AG04449 (cell line): ENCODE data around the gene GHDC.
A peak's percentile ranks its signal among the peaks of the same experiment; 100 is the strongest.

Experiments used
- CTCF ChIA-PET: fragments of 350-600 bp; formaldehyde crosslinking; extraction: SDS; loops from one replicate; lab custom pipeline; 2021; ENCODE audit warnings: antibody characterized with exemption; lab: Yijun Ruan, JAX
- POLR2A ChIA-PET: fragments of 400-600, 350-600 bp; formaldehyde crosslinking; extraction: SDS; loops from one replicate; lab custom pipeline; 2020; ENCODE audit warnings: antibody characterized with exemption, inconsistent platforms; lab: Yijun Ruan, JAX
- DNase-seq: peaks from one replicate; pipeline ENCODE4 v3.0.0-alpha.2; 2010; ENCODE audit warnings: low read depth, low spot score
- H3K4me3 ChIP-seq: 2 replicates; pipeline ENCODE4 v1.5.1; 2011; ENCODE audit warnings: low read depth, mild to moderate bottlenecking, control low read depth, low read length
- TF ChIP-seq, protein P1 (sequence below): IDR thresholded peaks from one replicate; pipeline ENCODE4 v1.5.1; 2011; ENCODE audit warnings: mild to moderate bottlenecking, moderate library complexity, low read length, control low read depth, inconsistent platforms; ENCODE audit not compliant: insufficient read depth; ENCODE audit errors: missing control alignments

The GHDC gene

GRCh38 chr17:42184713-42185620 is 9.3 kb downstream of the GHDC start, which contains the start of gene HCRT:
HCRT (minus strand) TSS chr17:42185452; CDS start chr17:42185365, 87 bp downstream.
- peak within 1 kb of the TSS; percentile 48 for H3K4me3 ChIP-seq
- no peak for DNase-seq
- ChIA-PET POLR2A (no interaction called here), CTCF (interaction anchor here (0.6 to 4.3 kb wide), 17 partner anchors 10 to 351 kb away, joined by 3 to 44 read pairs (median 4); partner anchors contain the start of genes GHDC, NAGLU and NKIRAS2)
- TF ChIP-seq, protein P1, sequence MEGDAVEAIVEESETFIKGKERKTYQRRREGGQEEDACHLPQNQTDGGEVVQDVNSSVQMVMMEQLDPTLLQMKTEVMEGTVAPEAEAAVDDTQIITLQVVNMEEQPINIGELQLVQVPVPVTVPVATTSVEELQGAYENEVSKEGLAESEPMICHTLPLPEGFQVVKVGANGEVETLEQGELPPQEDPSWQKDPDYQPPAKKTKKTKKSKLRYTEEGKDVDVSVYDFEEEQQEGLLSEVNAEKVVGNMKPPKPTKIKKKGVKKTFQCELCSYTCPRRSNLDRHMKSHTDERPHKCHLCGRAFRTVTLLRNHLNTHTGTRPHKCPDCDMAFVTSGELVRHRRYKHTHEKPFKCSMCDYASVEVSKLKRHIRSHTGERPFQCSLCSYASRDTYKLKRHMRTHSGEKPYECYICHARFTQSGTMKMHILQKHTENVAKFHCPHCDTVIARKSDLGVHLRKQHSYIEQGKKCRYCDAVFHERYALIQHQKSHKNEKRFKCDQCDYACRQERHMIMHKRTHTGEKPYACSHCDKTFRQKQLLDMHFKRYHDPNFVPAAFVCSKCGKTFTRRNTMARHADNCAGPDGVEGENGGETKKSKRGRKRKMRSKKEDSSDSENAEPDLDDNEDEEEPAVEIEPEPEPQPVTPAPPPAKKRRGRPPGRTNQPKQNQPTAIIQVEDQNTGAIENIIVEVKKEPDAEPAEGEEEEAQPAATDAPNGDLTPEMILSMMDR, result no peak

GRCh38 chr17:42183741-42184711 is 10.3 kb downstream of the GHDC start:
- TF ChIP-seq, protein P1, result peak; percentile 82
- ChIA-PET CTCF (interaction anchor here (0.6 to 4.3 kb wide), 19 partner anchors 11 to 352 kb away, joined by 3 to 44 read pairs (median 4); partner anchors contain the start of genes GHDC and NAGLU), POLR2A (no interaction called here)
- DNase-seq, result no peak
- peak overlapping the region; percentile 63 for H3K4me3 ChIP-seq

DNA sequence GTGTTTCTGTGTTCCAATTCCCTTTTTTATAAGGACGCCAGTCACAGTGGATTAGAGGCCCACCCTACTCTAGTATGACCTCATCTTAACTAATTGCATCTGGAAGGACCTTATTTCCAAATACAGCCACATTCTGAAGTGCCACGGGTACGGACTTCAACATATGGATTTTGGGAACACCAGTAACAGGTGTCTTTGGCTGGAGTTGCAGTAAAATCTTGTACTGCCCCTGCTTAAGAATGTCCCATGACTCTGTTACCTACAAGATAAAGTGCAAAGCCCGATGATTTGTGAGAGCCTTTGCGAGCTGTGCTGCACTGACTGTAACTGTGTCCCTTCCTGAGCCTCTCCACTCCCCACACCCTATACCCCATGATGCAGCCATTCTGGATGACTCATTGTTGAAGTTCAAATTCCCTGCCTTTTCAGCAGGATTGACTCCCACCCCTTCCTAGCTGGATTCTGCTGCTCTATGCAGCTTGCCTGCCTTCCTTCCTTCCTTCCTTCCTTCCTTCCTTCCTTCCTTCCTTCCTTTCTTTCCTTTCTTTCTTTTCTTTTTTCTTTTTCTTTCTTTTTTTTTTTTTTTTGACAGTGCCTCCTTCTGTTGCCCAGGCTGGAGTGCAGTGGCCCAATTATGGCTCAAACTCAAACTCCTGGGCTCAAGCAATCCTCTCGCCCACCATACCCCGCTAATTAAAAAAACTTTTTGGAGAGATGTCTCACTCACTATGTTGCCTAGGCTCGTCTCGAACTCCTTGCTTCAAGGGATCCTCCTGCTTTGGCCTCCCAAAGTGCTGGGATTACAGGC is 11.2 kb downstream of the GHDC start:
- POLR2A ChIA-PET, result no interaction called here
- peak overlapping the region; percentile 63 for H3K4me3 ChIP-seq
- TF ChIP-seq, protein P1, result no peak
- no peak for DNase-seq
- CTCF ChIA-PET, result interaction anchor here (0.7 to 4.3 kb wide), 10 partner anchors 10 to 344 kb away, joined by 3 to 44 read pairs (median 4); partner anchors contain the start of gene GHDC

- no peak for DNase-seq
- CTCF ChIA-PET, result interaction anchor here (0.6 to 3.0 kb wide), 16 partner anchors 9 to 738 kb away, joined by 3 to 15 read pairs (median 5); partner anchors contain the start of gene GHDC
- POLR2A ChIA-PET, result no interaction called here
- TF ChIP-seq, protein P1, result no peak
- H3K4me3 ChIP-seq, result no peak overlapping the region
These were observed 12.5 kb downstream of the GHDC start for GRCh38 chr17:42181851-42182207.

DNA sequence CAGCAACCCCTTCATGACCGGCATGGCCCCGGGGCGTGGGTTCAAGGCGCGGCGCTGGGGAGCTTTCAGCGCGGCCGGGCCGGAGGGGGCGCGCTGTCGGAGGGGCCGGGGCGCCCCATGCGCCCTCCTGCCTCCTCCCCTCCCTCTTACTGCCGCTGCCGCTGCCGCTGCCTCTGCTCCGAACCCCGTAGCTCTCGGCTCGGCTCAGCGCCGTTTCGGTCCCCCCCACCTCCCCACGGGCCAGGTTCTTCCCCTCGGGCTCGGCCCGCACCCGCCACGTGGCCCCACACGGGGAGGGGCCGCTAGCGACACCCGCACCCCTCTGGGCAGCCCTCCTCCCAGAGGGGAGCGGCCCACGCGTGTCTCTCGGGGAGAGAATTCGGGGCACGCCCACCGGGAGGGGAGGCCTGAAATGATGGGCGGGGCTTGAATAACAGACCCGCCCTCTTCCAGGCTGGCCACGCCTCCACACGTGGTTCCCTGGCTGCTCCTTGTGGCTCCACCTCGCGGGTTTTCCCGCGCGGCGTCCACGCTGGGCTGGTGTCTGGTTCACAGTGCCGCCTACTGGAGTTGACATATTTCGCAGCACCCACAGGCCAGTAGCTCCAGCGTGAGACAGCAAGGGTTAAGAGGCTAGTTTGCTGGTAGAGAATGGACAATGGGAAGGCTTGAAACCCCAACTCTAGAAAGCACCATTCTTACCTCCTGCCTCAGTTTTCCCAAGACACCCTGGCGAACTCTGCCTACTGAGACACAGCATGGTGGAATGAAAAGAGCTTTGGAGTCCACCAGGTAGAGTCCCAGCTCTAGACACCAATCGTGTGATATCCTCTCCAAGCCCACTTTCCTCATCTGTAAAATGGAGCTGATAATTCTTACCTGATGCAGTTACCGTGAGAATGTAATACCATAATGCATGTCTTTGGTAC is 13.1 kb downstream of the GHDC start, which contains the start of gene KCNH4:
TSS of gene KCNH4 (minus strand) at position 221 of the 929 bp plus-strand sequence. CDS start at position 24, 197 bp downstream.
- ChIA-PET POLR2A (no interaction called here), CTCF (interaction anchor here (0.5 to 3.0 kb wide), 23 partner anchors 9 to 738 kb away, joined by 3 to 15 read pairs (median 4); partner anchors contain the start of gene GHDC)

More for the DNA sequence above, 13.1 kb downstream of the GHDC start, which contains the start of gene KCNH4:
- no peak for DNase-seq
- TF ChIP-seq, protein P1, result peak; percentile 43
- H3K4me3 ChIP-seq, result 0 out of 2 replicates have a peak within 1 kb of the TSS, but pooled peaks have one; percentile 12
